Measurements from ENCODE around the gene CALB2.
"Not testable (repeated sequence)": the region's sequence is repeated elsewhere in the genome, so short reads cannot be mapped to it uniquely, and the experiment has no call there.

The CALB2 gene, protein sequence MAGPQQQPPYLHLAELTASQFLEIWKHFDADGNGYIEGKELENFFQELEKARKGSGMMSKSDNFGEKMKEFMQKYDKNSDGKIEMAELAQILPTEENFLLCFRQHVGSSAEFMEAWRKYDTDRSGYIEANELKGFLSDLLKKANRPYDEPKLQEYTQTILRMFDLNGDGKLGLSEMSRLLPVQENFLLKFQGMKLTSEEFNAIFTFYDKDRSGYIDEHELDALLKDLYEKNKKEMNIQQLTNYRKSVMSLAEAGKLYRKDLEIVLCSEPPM

DNA sequence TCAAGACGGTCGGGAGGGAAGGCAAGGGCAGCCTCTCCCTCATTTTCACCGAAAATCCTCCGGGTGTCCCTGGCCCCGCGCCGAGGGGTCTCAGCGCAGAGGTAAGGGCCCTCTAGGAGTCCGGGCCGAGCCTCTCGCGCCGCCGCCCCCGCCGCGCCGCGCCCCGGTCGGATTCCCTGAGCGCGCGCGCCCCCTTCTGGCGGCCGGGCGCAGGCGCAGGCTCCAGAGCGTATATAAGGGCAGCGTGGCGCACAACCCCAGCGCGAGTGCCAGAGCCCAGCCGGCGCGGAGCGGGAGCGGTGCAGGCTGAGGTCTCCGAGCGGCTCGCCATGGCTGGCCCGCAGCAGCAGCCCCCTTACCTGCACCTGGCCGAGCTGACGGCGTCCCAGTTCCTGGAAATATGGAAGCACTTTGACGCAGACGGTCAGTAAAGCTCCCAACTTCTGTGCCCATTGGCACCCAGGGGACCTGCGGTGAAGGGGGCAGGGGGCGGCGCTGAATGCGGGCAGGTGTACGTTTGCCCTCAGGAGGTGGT, at the start of gene CALB2:
TSS of gene CALB2 (plus strand) at position 260 of the 535 bp plus-strand sequence. CDS start at position 330, 70 bp downstream.
- Histone ChIP-seq H3K4me3 (ENCODE audit: insufficient read depth, low read length, poor library complexity, severe bottlenecking) (no peak within 1 kb of the TSS), H4K20me1 (ENCODE audit: low read depth, low read length) (no peaks in the 10 kb centered on the region), H3K36me3 (ENCODE audit: low read length) (no peaks in the 10 kb centered on the region), H3K4me2 (ENCODE audit: low read depth, low read length, poor library complexity, severe bottlenecking) (peak within 1 kb of the TSS; percentile 25), H2AFZ (ENCODE audit: low read depth, low read length, severe bottlenecking) (no peak within 1 kb of the TSS), H3K9ac (ENCODE audit: low read length) (no peak within 1 kb of the TSS), H3K27me3 (ENCODE audit: low read length) (no peaks in the 10 kb centered on the region), H3K9me2 (replicated peaks; ENCODE audit: insufficient read depth, low read length) (no peaks in the 10 kb centered on the region), H3K79me2 (ENCODE audit: insufficient read depth, low read length) (no peaks in the 10 kb centered on the region), H3F3A (ENCODE audit: insufficient read depth) (no peaks in the 10 kb centered on the region), H3K9me3 (ENCODE audit: insufficient read depth, low read length) (no peaks in the 10 kb centered on the region), H3K27ac (ENCODE audit: low read depth, low read length) (no peak within 1 kb of the TSS)
- TF ChIP-seq EZH2phosphoT487 (conservative IDR thresholded peaks at IDR 0.05; ENCODE audit: low read length), result no peak
- TF ChIP-seq, protein P1, sequence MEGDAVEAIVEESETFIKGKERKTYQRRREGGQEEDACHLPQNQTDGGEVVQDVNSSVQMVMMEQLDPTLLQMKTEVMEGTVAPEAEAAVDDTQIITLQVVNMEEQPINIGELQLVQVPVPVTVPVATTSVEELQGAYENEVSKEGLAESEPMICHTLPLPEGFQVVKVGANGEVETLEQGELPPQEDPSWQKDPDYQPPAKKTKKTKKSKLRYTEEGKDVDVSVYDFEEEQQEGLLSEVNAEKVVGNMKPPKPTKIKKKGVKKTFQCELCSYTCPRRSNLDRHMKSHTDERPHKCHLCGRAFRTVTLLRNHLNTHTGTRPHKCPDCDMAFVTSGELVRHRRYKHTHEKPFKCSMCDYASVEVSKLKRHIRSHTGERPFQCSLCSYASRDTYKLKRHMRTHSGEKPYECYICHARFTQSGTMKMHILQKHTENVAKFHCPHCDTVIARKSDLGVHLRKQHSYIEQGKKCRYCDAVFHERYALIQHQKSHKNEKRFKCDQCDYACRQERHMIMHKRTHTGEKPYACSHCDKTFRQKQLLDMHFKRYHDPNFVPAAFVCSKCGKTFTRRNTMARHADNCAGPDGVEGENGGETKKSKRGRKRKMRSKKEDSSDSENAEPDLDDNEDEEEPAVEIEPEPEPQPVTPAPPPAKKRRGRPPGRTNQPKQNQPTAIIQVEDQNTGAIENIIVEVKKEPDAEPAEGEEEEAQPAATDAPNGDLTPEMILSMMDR (IDR thresholded peaks at IDR 0.05; ENCODE audit: insufficient read depth, low read length, poor library complexity, severe bottlenecking), result peak; percentile 79

DNA sequence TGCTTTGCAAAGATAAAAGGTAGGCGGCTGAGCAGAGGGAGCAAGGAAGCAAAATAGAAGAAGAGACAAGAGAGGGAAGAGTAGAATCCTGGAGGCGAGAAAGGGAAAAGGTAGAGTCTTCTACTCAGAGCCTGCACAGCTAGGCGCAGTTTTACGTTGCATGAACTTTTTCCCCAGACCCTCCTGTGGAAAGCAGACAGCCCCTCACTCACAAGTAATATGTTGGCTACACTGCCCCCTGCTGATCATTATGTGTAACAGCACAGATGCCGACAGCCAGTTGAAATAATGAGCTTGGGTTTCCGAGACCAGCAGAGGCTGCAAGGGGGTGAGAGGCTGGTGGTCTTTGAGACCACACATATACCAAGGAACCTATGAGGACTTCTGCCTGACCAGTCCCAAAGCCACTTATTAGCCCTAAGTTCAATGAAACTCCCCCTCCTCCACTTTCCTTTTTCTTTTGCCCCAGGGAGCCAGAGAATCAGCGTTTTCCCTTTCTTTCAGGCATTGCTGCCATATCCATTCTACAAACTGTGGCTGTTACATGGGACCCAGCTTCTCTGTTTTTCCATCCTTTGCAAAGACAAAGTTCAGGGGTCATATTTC, 46.9 kb upstream of the CALB2 start:
- H3K79me2 ChIP-seq (ENCODE audit: insufficient read depth, low read length), result no peaks in the 10 kb centered on the region

DNA sequence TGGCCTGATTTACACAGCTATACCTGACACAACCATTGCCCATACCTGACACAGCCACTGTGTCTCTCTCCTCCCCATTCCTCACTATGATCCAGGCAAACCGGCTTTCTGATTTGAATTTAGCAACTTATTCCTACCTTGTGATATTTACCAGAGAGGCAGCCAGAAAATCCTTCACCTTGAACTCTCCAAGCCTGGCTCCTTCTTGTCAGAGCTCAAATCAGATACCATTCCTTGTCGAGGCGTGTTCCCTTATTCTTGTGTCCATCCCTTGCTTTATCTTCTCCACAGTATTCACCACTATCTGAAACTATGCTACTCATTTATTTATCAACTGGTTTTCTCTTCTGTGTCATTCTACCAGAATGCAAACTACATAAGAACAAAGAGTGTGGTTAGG, 44.9 kb upstream of the CALB2 start:
- H3K9me3 ChIP-seq (ENCODE audit: insufficient read depth, low read length); H3K9me2 ChIP-seq (replicated peaks; ENCODE audit: insufficient read depth, low read length); H3K79me2 ChIP-seq (ENCODE audit: insufficient read depth, low read length); H3K27me3 ChIP-seq (ENCODE audit: low read length); H3K9ac ChIP-seq (ENCODE audit: low read length); H4K20me1 ChIP-seq (ENCODE audit: low read depth, low read length); H3K36me3 ChIP-seq (ENCODE audit: low read length); H2AFZ ChIP-seq (ENCODE audit: low read depth, low read length, severe bottlenecking); H3F3A ChIP-seq (ENCODE audit: insufficient read depth); H3K4me3 ChIP-seq (ENCODE audit: insufficient read depth, low read length, poor library complexity, severe bottlenecking); H3K4me2 ChIP-seq (ENCODE audit: low read depth, low read length, poor library complexity, severe bottlenecking); H3K27ac ChIP-seq (ENCODE audit: low read depth, low read length): not testable (repeated sequence)

More for the DNA sequence above, 46.9 kb upstream of the CALB2 start:
- no peak overlapping the region for H2AFZ ChIP-seq (ENCODE audit: low read depth, low read length, severe bottlenecking)
- H3K36me3 ChIP-seq (ENCODE audit: low read length), result no peaks in the 10 kb centered on the region
- TF ChIP-seq EZH2phosphoT487 (conservative IDR thresholded peaks at IDR 0.05; ENCODE audit: low read length), result no peak
- TF ChIP-seq, protein P1 (IDR thresholded peaks at IDR 0.05; ENCODE audit: insufficient read depth, low read length, poor library complexity, severe bottlenecking), result peak; percentile 71
- no peaks in the 10 kb centered on the region for H3K27me3 ChIP-seq (ENCODE audit: low read length)
- no peak overlapping the region for H3K4me3 ChIP-seq (ENCODE audit: insufficient read depth, low read length, poor library complexity, severe bottlenecking)
- no peaks in the 10 kb centered on the region for H4K20me1 ChIP-seq (ENCODE audit: low read depth, low read length)
- no peaks in the 10 kb centered on the region for H3F3A ChIP-seq (ENCODE audit: insufficient read depth)
- H3K9me3 ChIP-seq (ENCODE audit: insufficient read depth, low read length), result no peaks in the 10 kb centered on the region
- H3K4me2 ChIP-seq (ENCODE audit: low read depth, low read length, poor library complexity, severe bottlenecking), result no peak overlapping the region
- no peaks in the 10 kb centered on the region for H3K9me2 ChIP-seq (replicated peaks; ENCODE audit: insufficient read depth, low read length)
- no peak overlapping the region for H3K27ac ChIP-seq (ENCODE audit: low read depth, low read length)
- no peak overlapping the region for H3K9ac ChIP-seq (ENCODE audit: low read length)

DNA sequence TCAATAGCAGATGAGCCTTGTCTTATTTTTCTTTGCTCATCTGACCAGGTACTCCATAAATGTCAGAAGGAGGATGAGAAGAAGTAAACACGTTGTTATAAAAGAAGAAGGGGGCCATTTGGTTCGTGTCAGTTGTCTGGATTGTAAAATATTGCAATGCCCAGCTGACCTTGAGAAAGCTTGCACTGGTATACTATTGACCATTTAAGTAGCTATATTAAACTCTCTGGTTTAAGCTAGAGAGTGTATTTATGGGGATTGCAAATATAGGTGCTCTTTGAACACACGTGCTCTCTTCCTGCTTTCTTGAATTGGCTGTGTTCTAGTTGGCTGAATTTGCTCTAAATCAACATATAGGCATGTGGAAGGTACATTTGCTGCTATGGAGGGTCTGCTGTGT, 43.3 kb upstream of the CALB2 start:
- no peak overlapping the region for H3K4me3 ChIP-seq (ENCODE audit: insufficient read depth, low read length, poor library complexity, severe bottlenecking)
- no peak overlapping the region for H3K4me2 ChIP-seq (ENCODE audit: low read depth, low read length, poor library complexity, severe bottlenecking)
- TF ChIP-seq EZH2phosphoT487 (conservative IDR thresholded peaks at IDR 0.05; ENCODE audit: low read length), result no peak
- TF ChIP-seq, protein P1 (IDR thresholded peaks at IDR 0.05; ENCODE audit: insufficient read depth, low read length, poor library complexity, severe bottlenecking), result no peak
- H3K79me2 ChIP-seq (ENCODE audit: insufficient read depth, low read length), result no peaks in the 10 kb centered on the region
- no peaks in the 10 kb centered on the region for H4K20me1 ChIP-seq (ENCODE audit: low read depth, low read length)
- H3K9ac ChIP-seq (ENCODE audit: low read length), result no peak overlapping the region
- H2AFZ ChIP-seq (ENCODE audit: low read depth, low read length, severe bottlenecking), result no peak overlapping the region
- H3K27me3 ChIP-seq (ENCODE audit: low read length), result no peaks in the 10 kb centered on the region
- no peaks in the 10 kb centered on the region for H3K9me3 ChIP-seq (ENCODE audit: insufficient read depth, low read length)
- H3K36me3 ChIP-seq (ENCODE audit: low read length), result no peaks in the 10 kb centered on the region
- no peaks in the 10 kb centered on the region for H3K9me2 ChIP-seq (replicated peaks; ENCODE audit: insufficient read depth, low read length)
- no peaks in the 10 kb centered on the region for H3F3A ChIP-seq (ENCODE audit: insufficient read depth)
- no peak overlapping the region for H3K27ac ChIP-seq (ENCODE audit: low read depth, low read length)

Data from SU-DHL-6 (cell line).